H1 (cell line): ENCODE results near the gene ANAPC16.
A peak's percentile ranks its signal among the peaks of the same experiment; 100 is the strongest.

ENCODE experiments used
- CEBPB ChIP-seq: IDR thresholded peaks from 2 replicates; pipeline ENCODE4 v1.6.1; 2012; ENCODE audit warnings: low read depth, low read length
- CTCF ChIP-seq, 3 experiments: IDR thresholded peaks; 1 replicate in 2 of 3; 2 replicates in 1 of 3; pipeline versions ENCODE4 v1.5.1 to v1.6.1; 2011; ENCODE audit warnings: low read length in 3 of 3, mild to moderate bottlenecking in 3 of 3, inconsistent platforms in 2 of 3, low read depth in 1 of 3, moderate library complexity in 1 of 3; ENCODE audit not compliant: insufficient read depth in 1 of 3; ENCODE audit errors: control extremely low read depth in 1 of 3
- EP300 ChIP-seq, 2 experiments: IDR thresholded peaks; 1 replicate in 1 of 2; 2 replicates in 1 of 2; pipeline ENCODE4 v1.6.1; 2011 to 2012; ENCODE audit warnings: low read depth in 2 of 2, low read length in 2 of 2, mild to moderate bottlenecking in 2 of 2, borderline replicate concordance in 1 of 2, inconsistent platforms in 1 of 2, moderate library complexity in 1 of 2
- EZH2 ChIP-seq: fragments of 200-600 bp; sonication (generic); IDR thresholded peaks from 2 replicates; pipeline ENCODE4 v1.7.1; 2012; ENCODE audit warnings: low read depth, mild to moderate bottlenecking, moderate library complexity, low read length, inconsistent platforms; ENCODE audit not compliant: severe bottlenecking
- MAX ChIP-seq: IDR thresholded peaks from 2 replicates; pipeline ENCODE4 v1.6.1; 2012; ENCODE audit warnings: inconsistent platforms
- POLR2AphosphoS5 ChIP-seq: IDR thresholded peaks from 2 replicates; pipeline ENCODE4 v1.6.1; 2011; ENCODE audit warnings: low read depth, low read length
- RXRA ChIP-seq: IDR thresholded peaks from 2 replicates; pipeline ENCODE4 v1.6.1; 2011; ENCODE audit warnings: low read depth, mild to moderate bottlenecking, low read length, moderate library complexity; ENCODE audit not compliant: insufficient read depth
- TF ChIP-seq, protein P1 (sequence below): IDR thresholded peaks from 2 replicates; pipeline ENCODE4 v1.6.1; 2011; ENCODE audit warnings: low read depth, mild to moderate bottlenecking, low read length; ENCODE audit not compliant: insufficient read depth

DNA sequence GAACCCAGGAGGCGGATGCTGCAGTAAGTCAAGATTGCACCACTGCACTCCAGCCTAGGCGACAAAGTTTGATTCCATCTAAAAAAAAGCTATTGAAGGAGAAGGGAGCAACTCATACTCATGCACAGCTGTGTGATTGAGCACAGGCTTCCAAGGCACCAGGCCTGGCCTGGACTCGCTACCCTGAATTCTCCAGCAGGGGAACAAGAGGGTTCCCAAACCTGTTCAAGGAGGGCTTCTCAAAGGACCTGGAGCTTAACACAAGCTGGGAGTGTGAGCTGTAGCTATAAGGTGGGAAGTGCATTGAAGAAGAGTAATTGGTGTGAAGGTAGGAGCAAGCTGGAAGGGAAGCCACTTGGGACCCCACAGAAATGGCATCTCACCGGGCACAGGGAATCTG, 42.8 kb downstream of the ANAPC16 start:
- TF ChIP-seq EP300 (IDR thresholded peaks at IDR 0.05; ENCODE audit: borderline replicate concordance in 1 of 2, low read depth in 2 of 2, low read length in 2 of 2) (no peak), CTCF (IDR thresholded peaks at IDR 0.05; ENCODE audit: control extremely low read depth in 1 of 3, insufficient read depth in 1 of 3, low read depth in 1 of 3, low read length in 3 of 3) (peak; percentile 9 to 33 (median 27); a peak in 3 of 4 replicates), RXRA (no peak), POLR2AphosphoS5 (no peak), MAX (no peak), EZH2 (no peak), CEBPB (no peak)
- TF ChIP-seq, protein P1, sequence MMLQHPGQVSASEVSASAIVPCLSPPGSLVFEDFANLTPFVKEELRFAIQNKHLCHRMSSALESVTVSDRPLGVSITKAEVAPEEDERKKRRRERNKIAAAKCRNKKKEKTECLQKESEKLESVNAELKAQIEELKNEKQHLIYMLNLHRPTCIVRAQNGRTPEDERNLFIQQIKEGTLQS: no peak
